Measurements from ENCODE around the gene LPGAT1.
"Not testable (repeated sequence)": the region's sequence is repeated elsewhere in the genome, so short reads cannot be mapped to it uniquely, and the experiment has no call there.

LPGAT1 gene

GRCh38 chr1:211698161-211699026 lies 132.2 kb downstream of the LPGAT1 start:
- peak; percentile 91 for DNase-seq

GRCh38 chr1:211697356-211697755 lies 133.2 kb downstream of the LPGAT1 start:
- no peak for DNase-seq

- no peak for DNase-seq
Observed at GRCh38 chr1:211695135-211695816, 135.3 kb downstream of the LPGAT1 start.

GRCh38 chr1:211693911-211694310 lies 136.7 kb downstream of the LPGAT1 start:
- not testable (repeated sequence) for DNase-seq
